ENCODE data around the gene MAPK4.

The MAPK4 gene

GRCh38 chr18:50750546-50750945 lies 190.7 kb downstream of the MAPK4 start:
- TF ChIP-seq CTCF (conservative IDR thresholded peaks at IDR 0.05) = no peak
- H3K27ac ChIP-seq = no peak overlapping the region

GRCh38 chr18:50751490-50751889 lies 191.6 kb downstream of the MAPK4 start:
- no peak overlapping the region for H3K27ac ChIP-seq
- TF ChIP-seq CTCF (conservative IDR thresholded peaks at IDR 0.05) = no peak

GRCh38 chr18:50751947-50752346 lies 192.1 kb downstream of the MAPK4 start:
- no peak overlapping the region for H3K27ac ChIP-seq
- TF ChIP-seq CTCF (conservative IDR thresholded peaks at IDR 0.05) = no peak

- no peak overlapping the region for H3K27ac ChIP-seq
- TF ChIP-seq CTCF (conservative IDR thresholded peaks at IDR 0.05) = no peak
Observed at GRCh38 chr18:50753311-50753710, 193.4 kb downstream of the MAPK4 start.

- H3K27ac ChIP-seq = no peak overlapping the region
- no peak for TF ChIP-seq CTCF (conservative IDR thresholded peaks at IDR 0.05)
Observed at GRCh38 chr18:50754297-50754696, 194.4 kb downstream of the MAPK4 start.

GRCh38 chr18:50757358-50757757 lies 197.5 kb downstream of the MAPK4 start:
- no peak overlapping the region for H3K27ac ChIP-seq
- TF ChIP-seq CTCF (conservative IDR thresholded peaks at IDR 0.05) = no peak

- no peak for TF ChIP-seq CTCF (conservative IDR thresholded peaks at IDR 0.05)
- H3K27ac ChIP-seq = no peak overlapping the region
Observed at GRCh38 chr18:50769463-50769862, 209.6 kb downstream of the MAPK4 start.

- no peak overlapping the region for H3K27ac ChIP-seq
- TF ChIP-seq CTCF (conservative IDR thresholded peaks at IDR 0.05) = no peak
Observed at GRCh38 chr18:50775207-50775606, 215.3 kb downstream of the MAPK4 start.
